ENCODE data around the gene ZBED2. TPM values are rescaled to one million over a fixed set of nuclear protein-coding genes. Genes with fewer than 3 reads are reported as not detected.

ZBED2 gene
- total RNA-seq, 4 donors from 2014 or later = 4.2 to 9.4 (median 6.2) TPM

- H3K9me3 ChIP-seq = no peaks in the 10 kb centered on the region
- peak overlapping the region in 3 of 4 donors; percentile 9 to 56 (median 14) for H3K27ac ChIP-seq
- peaks cover under 1 to 54% (median 11%) of the 10 kb centered on the region in 3 donors for H3K4me1 ChIP-seq
- DNase-seq = no peak
- H3K36me3 ChIP-seq = no peaks in the 10 kb centered on the region
- TF ChIP-seq CTCF (IDR thresholded peaks at IDR 0.05) = no peak
- TF ChIP-seq POLR2A (IDR thresholded peaks at IDR 0.05) = no peak
- intact Hi-C loops (cut with DNase I) = no loop called here
- 37 to 40% methylated on average over 2 of the region's 2 CpGs for WGBS, 2 donors
- H3K27me3 ChIP-seq = peaks cover 0 to 13% (median 0%) of the 10 kb centered on the region in 4 donors
- no peak overlapping the region for H3K4me3 ChIP-seq
Observed at GRCh38 chr3:111589303-111590142, 5.6 kb downstream of the ZBED2 start.

GRCh38 chr3:111588527-111588926, 6.6 kb downstream of the ZBED2 start:
- DNase-seq = no peak
- H3K9me3 ChIP-seq = no peaks in the 10 kb centered on the region
- H3K27me3 ChIP-seq = peaks cover 0 to 23% (median 0%) of the 10 kb centered on the region in 4 donors
- peak overlapping the region in 2 of 4 donors; percentile 9 to 56 for H3K27ac ChIP-seq
- TF ChIP-seq POLR2A (IDR thresholded peaks at IDR 0.05) (no peak), CTCF (IDR thresholded peaks at IDR 0.05) (no peak)
- intact Hi-C loops (cut with DNase I) = no loop called here
- peaks cover 0 to 45% (median 8%) of the 10 kb centered on the region in 3 donors for H3K4me1 ChIP-seq
- H3K36me3 ChIP-seq = no peaks in the 10 kb centered on the region
- H3K4me3 ChIP-seq = no peak overlapping the region

- 38 to 69% methylated on average over 1 of the region's 1 CpG for WGBS, 2 donors
- H3K27ac ChIP-seq = no peak overlapping the region
Observed at GRCh38 chr3:111585217-111585616, 9.9 kb downstream of the ZBED2 start.

GRCh38 chr3:111584744-111585143, 10.4 kb downstream of the ZBED2 start:
- TF ChIP-seq POLR2A (IDR thresholded peaks at IDR 0.05) = no peak
- TF ChIP-seq CTCF (IDR thresholded peaks at IDR 0.05) = no peak
- Histone ChIP-seq H3K36me3 (no peaks in the 10 kb centered on the region), H3K9me3 (no peaks in the 10 kb centered on the region), H3K4me3 (no peak overlapping the region), H3K27ac (no peak overlapping the region), H3K4me1 (peaks cover 0 to 33% (median 6%) of the 10 kb centered on the region in 3 donors), H3K27me3 (peaks cover 0 to 56% (median 0%) of the 10 kb centered on the region in 4 donors)
- WGBS, 2 donors = 62 to 77% methylated on average over 1 of the region's 1 CpG
- DNase-seq = no peak
- intact Hi-C loops (cut with DNase I) = no loop called here

More at GRCh38 chr3:111585217-111585616, 9.9 kb downstream of the ZBED2 start:
- peaks cover 0 to 56% (median 0%) of the 10 kb centered on the region in 4 donors for H3K27me3 ChIP-seq
- no peak for DNase-seq
- no peaks in the 10 kb centered on the region for H3K36me3 ChIP-seq
- TF ChIP-seq CTCF (IDR thresholded peaks at IDR 0.05) (no peak), POLR2A (IDR thresholded peaks at IDR 0.05) (no peak)
- no peak overlapping the region for H3K4me3 ChIP-seq
- peaks cover 0 to 37% (median 8%) of the 10 kb centered on the region in 3 donors for H3K4me1 ChIP-seq
- no peaks in the 10 kb centered on the region for H3K9me3 ChIP-seq
- intact Hi-C loops (cut with DNase I) = no loop called here

GRCh38 chr3:111582120-111582474, 13.0 kb downstream of the ZBED2 start:
- DNase-seq = no peak
- H3K27ac ChIP-seq = no peak overlapping the region
- H3K27me3 ChIP-seq = peaks cover 0 to 49% (median 0%) of the 10 kb centered on the region in 4 donors
- peaks cover 0 to 18% (median 0%) of the 10 kb centered on the region in 3 donors for H3K4me1 ChIP-seq
- H3K36me3 ChIP-seq = no peaks in the 10 kb centered on the region
- intact Hi-C loops (cut with DNase I) = no loop called here
- no peaks in the 10 kb centered on the region for H3K9me3 ChIP-seq
- TF ChIP-seq CTCF (IDR thresholded peaks at IDR 0.05) = peak in 1 of 6 experiments; percentile 14
- no peak for TF ChIP-seq POLR2A (IDR thresholded peaks at IDR 0.05)
- 38 to 50% methylated on average over 1 of the region's 1 CpG for WGBS, 2 donors
- H3K4me3 ChIP-seq = no peak overlapping the region
